ENCODE measurements around the gene BAZ2B. TPM values are rescaled to one million over a fixed set of nuclear protein-coding genes. Genes with fewer than 3 reads are reported as not detected.

BAZ2B gene
- total RNA-seq, 4 donors from 2014 or later = 104 to 301 (median 157) TPM

DNA sequence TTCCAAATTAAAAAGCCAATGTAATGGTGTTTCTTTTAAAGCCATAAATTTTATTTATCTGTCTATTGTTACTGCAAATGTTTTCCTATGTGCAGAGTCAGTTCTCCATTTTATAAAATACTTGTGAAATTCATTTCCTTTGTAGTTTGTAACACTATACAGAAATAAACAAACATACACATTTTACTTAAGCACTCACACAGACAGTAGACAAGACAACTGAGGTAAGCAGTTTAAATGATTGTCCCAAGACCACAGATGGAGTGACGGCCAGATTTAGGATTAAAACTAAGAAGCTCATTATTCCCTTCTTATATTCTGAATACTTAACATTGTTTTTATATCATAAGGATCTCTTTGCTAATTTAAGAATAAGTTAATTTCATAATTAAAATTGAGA is 100.9 kb downstream of the BAZ2B start:
- Histone ChIP-seq H3K27ac (peak overlapping the region in 2 of 4 donors; percentile 68 to 69), H3K4me1 (peaks cover 0 to 7% (median 2%) of the 10 kb centered on the region in 4 donors), H3K36me3 (no peaks in the 10 kb centered on the region), H3K9me3 (no peaks in the 10 kb centered on the region), H3K4me3 (peak overlapping the region in 3 of 4 donors; percentile 32 to 62 (median 43)), H3K27me3 (no peaks in the 10 kb centered on the region)
- TF ChIP-seq, protein P1, sequence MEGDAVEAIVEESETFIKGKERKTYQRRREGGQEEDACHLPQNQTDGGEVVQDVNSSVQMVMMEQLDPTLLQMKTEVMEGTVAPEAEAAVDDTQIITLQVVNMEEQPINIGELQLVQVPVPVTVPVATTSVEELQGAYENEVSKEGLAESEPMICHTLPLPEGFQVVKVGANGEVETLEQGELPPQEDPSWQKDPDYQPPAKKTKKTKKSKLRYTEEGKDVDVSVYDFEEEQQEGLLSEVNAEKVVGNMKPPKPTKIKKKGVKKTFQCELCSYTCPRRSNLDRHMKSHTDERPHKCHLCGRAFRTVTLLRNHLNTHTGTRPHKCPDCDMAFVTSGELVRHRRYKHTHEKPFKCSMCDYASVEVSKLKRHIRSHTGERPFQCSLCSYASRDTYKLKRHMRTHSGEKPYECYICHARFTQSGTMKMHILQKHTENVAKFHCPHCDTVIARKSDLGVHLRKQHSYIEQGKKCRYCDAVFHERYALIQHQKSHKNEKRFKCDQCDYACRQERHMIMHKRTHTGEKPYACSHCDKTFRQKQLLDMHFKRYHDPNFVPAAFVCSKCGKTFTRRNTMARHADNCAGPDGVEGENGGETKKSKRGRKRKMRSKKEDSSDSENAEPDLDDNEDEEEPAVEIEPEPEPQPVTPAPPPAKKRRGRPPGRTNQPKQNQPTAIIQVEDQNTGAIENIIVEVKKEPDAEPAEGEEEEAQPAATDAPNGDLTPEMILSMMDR (IDR thresholded peaks at IDR 0.05) = no peak
- TF ChIP-seq POLR2A (IDR thresholded peaks at IDR 0.05) = no peak
- no peak for DNase-seq

- TF ChIP-seq POLR2A (IDR thresholded peaks at IDR 0.05) = no peak
- TF ChIP-seq, protein P1 (IDR thresholded peaks at IDR 0.05) = no peak
- H3K4me1 ChIP-seq = peaks cover 0 to 7% (median 2%) of the 10 kb centered on the region in 4 donors
- no peak overlapping the region for H3K27ac ChIP-seq
- H3K27me3 ChIP-seq = no peaks in the 10 kb centered on the region
- DNase-seq = no peak
- H3K4me3 ChIP-seq = no peak overlapping the region
- no peaks in the 10 kb centered on the region for H3K36me3 ChIP-seq
- no peaks in the 10 kb centered on the region for H3K9me3 ChIP-seq
Observed at GRCh38 chr2:159513745-159514144, 102.6 kb downstream of the BAZ2B start.

GRCh38 chr2:159508140-159508539 is 108.2 kb downstream of the BAZ2B start:
- H3K27ac ChIP-seq = no peak overlapping the region
- no peak for DNase-seq
- H3K27me3 ChIP-seq = no peaks in the 10 kb centered on the region
- no peaks in the 10 kb centered on the region for H3K9me3 ChIP-seq
- H3K36me3 ChIP-seq = no peaks in the 10 kb centered on the region
- TF ChIP-seq, protein P1 (IDR thresholded peaks at IDR 0.05) = no peak
- no peak for TF ChIP-seq POLR2A (IDR thresholded peaks at IDR 0.05)
- H3K4me1 ChIP-seq = peaks cover 0 to 19% (median 0%) of the 10 kb centered on the region in 4 donors
- H3K4me3 ChIP-seq = no peak overlapping the region

GRCh38 chr2:159506764-159507440 is 109.4 kb downstream of the BAZ2B start:
- no peak for TF ChIP-seq POLR2A (IDR thresholded peaks at IDR 0.05)
- no peaks in the 10 kb centered on the region for H3K9me3 ChIP-seq
- no peaks in the 10 kb centered on the region for H3K36me3 ChIP-seq
- H3K27me3 ChIP-seq = no peaks in the 10 kb centered on the region
- no peak overlapping the region for H3K4me3 ChIP-seq
- H3K27ac ChIP-seq = peak overlapping the region in 2 of 4 donors; percentile 49 to 55
- peaks cover 0 to 19% (median 0%) of the 10 kb centered on the region in 4 donors for H3K4me1 ChIP-seq
- no peak for DNase-seq

DNA sequence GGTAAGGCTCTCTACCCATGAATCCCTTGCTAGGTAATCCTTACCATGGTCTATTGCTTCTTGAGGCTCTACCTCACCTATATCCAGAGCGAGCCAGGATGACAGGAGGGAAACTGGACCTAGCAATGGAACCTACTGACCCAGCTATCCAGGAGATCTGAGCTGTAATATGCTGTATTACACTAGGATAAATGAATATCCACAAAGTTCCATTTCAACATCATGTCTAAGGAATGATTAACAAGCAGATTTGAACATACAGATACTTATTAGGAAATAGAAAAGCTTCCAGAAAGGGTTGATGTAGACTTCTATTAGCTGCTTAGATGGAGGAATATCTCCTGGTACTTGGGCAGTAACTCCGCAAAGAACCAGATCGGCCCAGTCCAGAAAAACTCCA is 110.1 kb downstream of the BAZ2B start:
- no peak for DNase-seq
- peak overlapping the region in 2 of 4 donors; percentile 49 to 55 for H3K27ac ChIP-seq

GRCh38 chr2:159505196-159505595 is 111.2 kb downstream of the BAZ2B start:
- no peak for DNase-seq
- H3K27me3 ChIP-seq = no peaks in the 10 kb centered on the region
- H3K4me3 ChIP-seq = no peak overlapping the region
- no peak overlapping the region for H3K27ac ChIP-seq
- peaks cover 0 to 19% (median 0%) of the 10 kb centered on the region in 4 donors for H3K4me1 ChIP-seq
- H3K9me3 ChIP-seq = no peaks in the 10 kb centered on the region
- TF ChIP-seq, protein P1 (IDR thresholded peaks at IDR 0.05) = no peak
- no peaks in the 10 kb centered on the region for H3K36me3 ChIP-seq

More for the DNA sequence above, 110.1 kb downstream of the BAZ2B start:
- Histone ChIP-seq H3K4me3 (no peak overlapping the region), H3K27me3 (no peaks in the 10 kb centered on the region), H3K36me3 (no peaks in the 10 kb centered on the region), H3K4me1 (peaks cover 0 to 19% (median 0%) of the 10 kb centered on the region in 4 donors), H3K9me3 (no peaks in the 10 kb centered on the region)
- TF ChIP-seq, protein P1 (IDR thresholded peaks at IDR 0.05) = no peak
- no peak for TF ChIP-seq POLR2A (IDR thresholded peaks at IDR 0.05)
